GM12892 (cell line): ENCODE results near the gene NR3C1.

Experiments
- POLR2A ChIP-seq: IDR thresholded peaks from 2 replicates; pipeline ENCODE4 v1.6.1; 2011; ENCODE audit warnings: low read depth, low read length, control low read depth
- POLR2AphosphoS5 ChIP-seq: IDR thresholded peaks from 2 replicates; pipeline ENCODE4 v1.6.1; 2011; ENCODE audit warnings: low read depth, low read length, control low read depth
- TAF1 ChIP-seq: IDR thresholded peaks from 2 replicates; pipeline ENCODE4 v1.6.1; 2011; ENCODE audit warnings: low read depth, mild to moderate bottlenecking, control low read depth, low read length, borderline replicate concordance

- no peak for TF ChIP-seq POLR2A
- no peak; the same call in 1 of the 2 replicates for TF ChIP-seq POLR2AphosphoS5
- TF ChIP-seq TAF1: no peak
These were observed 92.1 kb downstream of the NR3C1 start for GRCh38 chr5:143311428-143311827.
